CD4-positive, alpha-beta T cell treated with Interleukin-15 for 1 hour (primary cell): Measurements from ENCODE around the gene MIXL1.
"Not testable (repeated sequence)": the region's sequence is repeated elsewhere in the genome, so short reads cannot be mapped to it uniquely, and the experiment has no call there.

Experiments used
- DNase-seq: peaks from one replicate; pipeline ENCODE4 v3.0.0-alpha.2; 2020

MIXL1 gene

DNA sequence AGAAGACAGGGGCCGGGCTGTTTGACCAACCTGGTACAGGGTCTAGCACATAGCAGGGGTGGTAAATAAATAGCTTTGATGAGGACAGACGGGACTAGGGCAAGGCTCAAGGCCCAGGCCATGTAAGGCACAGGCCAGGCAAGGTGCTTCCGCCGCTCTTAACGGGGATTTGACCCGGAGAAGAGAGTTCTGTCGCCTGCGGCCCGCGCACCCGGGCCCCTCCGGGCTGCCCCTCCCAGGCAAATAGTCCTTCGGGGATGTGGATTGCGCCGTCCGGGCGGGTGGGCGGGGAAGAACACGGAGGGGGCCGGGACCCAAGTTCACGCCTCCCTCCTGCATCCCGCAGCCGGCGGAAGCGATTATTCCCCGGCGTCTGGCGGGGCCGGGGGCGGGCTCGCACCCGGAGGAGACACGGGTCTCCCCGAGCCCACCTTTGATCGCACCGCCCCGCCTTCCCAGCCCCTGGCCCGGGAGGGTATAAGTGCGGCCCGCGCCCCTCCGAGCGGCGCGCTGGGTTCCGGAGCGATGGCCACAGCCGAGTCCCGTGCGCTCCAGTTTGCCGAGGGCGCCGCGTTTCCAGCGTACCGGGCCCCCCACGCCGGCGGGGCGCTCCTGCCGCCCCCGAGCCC is at the start of gene MIXL1:
MIXL1 (plus strand) TSS at position 508 of the 629 bp plus-strand sequence; CDS start at position 526, 18 bp downstream.
- DNase-seq, result no peak

- no peak for DNase-seq
Measured at GRCh38 chr1:226176870-226177269, 46.6 kb upstream of the MIXL1 start.

DNA sequence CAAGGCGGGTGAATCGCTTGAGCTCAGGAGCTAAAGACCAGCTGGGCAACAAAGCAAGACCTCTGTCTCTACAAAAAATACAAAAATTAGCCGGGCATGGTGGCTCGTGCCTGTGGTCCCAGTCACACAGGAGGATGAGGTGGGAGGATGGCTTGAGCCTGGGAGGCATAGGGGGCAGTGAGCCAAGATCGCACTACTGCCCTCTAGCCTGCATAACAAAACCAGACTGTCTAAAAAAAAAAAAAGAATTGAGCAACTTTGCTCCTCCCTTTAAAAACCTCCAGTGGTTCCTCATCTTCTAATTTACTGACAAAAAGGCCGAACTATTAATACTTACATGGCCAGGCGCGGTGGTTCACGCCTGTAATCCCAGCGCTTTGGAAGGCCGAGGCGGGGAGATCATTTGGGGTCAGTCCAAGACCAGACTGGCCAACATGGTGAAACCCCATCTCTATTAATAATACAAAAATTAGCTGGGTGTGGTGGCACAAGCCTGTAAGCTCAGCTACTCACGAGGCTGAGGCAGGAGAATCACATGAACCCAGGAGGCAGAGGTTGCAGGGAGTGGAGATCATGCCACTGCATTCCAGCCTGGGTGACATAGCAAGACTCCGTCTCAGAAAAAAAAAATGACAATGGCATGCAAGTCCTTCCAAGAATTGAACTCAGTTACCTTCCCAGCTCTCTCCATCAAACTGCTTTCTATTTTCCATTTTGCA is 41.3 kb upstream of the MIXL1 start:
- peak; percentile 23 for DNase-seq

GRCh38 chr1:226185141-226186036 is 38.1 kb upstream of the MIXL1 start:
- DNase-seq, result no peak

- DNase-seq, result peak; percentile 87
Measured at GRCh38 chr1:226186124-226187018, 37.1 kb upstream of the MIXL1 start, which contains the start of gene ACBD3. ACBD3 (minus strand) TSS chr1:226186741; CDS start chr1:226186675, 66 bp downstream.

GRCh38 chr1:226187019-226187322 is 36.5 kb upstream of the MIXL1 start:
- DNase-seq, result no peak

DNA sequence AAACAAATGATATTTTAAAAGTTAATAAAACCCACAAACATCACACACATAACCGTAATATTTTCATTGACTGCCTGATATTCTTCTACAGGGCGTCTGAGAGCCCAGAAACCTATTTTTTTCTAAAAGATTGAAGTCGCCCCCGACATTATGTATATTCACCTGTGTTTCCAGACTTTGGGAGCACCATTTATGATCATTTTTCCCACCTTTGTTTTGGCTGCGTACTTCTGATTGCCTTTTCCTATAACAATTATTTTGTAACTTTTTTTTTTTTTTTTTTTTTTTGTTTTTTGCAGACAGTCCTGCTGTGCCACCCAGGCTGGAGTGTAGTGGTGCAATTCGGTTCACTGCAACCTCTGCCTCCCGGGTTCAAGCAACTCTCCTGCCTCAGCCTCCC is 36.1 kb upstream of the MIXL1 start:
- no peak for DNase-seq

GRCh38 chr1:226195144-226195543 is 28.3 kb upstream of the MIXL1 start:
- DNase-seq, result no peak

DNA sequence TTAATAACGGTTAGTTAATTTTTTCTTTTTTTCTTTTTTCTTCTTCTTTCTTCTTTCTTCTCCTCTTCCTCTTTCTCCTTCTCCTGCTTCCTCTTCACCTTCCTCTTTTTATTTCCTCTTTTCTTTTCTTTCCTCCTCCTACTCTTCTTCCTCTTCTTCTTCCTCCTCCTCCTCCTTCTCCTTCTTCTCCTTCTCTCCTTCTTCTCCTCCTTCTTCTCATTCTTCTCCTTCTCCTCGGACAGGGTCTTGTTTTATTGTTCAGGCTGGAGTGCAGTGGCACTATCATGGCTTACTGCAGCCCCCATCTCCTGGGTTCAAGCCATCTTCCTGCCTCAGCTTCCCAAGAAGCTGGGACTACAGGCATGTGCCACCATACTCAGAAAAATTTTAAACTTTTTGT is 23.5 kb upstream of the MIXL1 start:
- DNase-seq, result no peak

- no peak for DNase-seq
Measured at GRCh38 chr1:226201029-226201593, 22.4 kb upstream of the MIXL1 start.

- DNase-seq, result no peak
Measured at GRCh38 chr1:226202246-226202645, 21.2 kb upstream of the MIXL1 start.

DNA sequence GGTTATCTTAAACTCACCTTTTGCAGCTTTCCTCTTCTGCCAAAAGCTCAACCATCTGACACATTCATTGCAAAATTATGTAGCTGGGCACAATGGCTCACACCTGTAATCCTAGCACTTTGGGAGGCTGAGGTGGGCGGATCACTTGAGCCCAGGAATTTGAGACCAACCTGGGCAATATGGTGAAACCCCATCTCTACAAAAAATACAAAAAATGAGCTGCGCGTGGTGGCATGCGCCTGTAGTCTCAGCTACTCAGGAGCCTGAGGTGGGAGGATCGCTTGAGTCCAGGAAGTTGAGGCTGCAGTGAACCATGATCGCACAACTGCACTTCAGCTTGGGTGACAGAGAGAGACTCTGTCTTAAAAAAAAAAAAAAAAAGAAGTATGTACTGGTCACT is 20.8 kb upstream of the MIXL1 start:
- DNase-seq, result not testable (repeated sequence)

DNA sequence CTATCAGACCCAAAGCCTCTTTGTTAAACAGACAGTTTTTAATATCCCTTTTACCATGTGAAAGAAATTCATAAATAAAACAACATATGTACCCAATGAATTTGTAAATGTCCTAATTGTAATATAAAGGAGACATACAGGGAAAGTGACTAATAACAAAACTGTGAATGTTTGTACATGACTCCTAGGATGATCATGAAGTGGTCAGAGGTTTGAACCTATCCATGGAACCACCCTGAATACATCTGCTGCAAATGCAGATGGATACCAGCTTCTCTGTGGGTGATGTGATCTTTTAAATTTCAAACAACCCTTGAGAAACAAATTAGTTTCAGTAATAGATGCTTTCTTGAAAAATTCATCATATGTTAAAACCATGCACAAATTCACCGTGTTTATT is 20.2 kb upstream of the MIXL1 start:
- no peak for DNase-seq

DNA sequence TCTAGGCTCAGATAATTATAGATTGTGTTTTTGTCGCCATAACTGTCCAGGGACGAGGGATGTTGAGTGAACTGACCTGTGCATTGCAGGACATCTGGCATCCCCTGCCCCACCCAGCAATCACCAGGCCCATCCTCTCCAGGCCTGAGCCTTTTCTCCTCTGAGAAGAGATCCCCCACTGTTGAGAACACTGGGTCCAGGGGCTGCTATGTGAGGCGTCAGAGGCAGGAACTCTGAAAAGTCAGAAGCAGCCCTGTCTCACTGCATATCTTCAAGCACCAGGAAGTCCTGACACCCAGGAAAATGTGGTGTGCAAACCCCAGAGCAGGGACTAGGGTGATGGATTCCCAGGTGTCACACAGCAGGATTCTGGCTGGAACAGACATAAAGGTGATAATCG is 19.8 kb upstream of the MIXL1 start:
- no peak for DNase-seq

- no peak for DNase-seq
Measured at GRCh38 chr1:226204198-226204597, 19.3 kb upstream of the MIXL1 start.

- DNase-seq, result no peak
Measured at GRCh38 chr1:226207048-226207447, 16.4 kb upstream of the MIXL1 start.

- DNase-seq, result no peak
Measured at GRCh38 chr1:226209307-226210059, 14.0 kb upstream of the MIXL1 start.

GRCh38 chr1:226210571-226211176 is 12.8 kb upstream of the MIXL1 start:
- DNase-seq, result no peak

DNA sequence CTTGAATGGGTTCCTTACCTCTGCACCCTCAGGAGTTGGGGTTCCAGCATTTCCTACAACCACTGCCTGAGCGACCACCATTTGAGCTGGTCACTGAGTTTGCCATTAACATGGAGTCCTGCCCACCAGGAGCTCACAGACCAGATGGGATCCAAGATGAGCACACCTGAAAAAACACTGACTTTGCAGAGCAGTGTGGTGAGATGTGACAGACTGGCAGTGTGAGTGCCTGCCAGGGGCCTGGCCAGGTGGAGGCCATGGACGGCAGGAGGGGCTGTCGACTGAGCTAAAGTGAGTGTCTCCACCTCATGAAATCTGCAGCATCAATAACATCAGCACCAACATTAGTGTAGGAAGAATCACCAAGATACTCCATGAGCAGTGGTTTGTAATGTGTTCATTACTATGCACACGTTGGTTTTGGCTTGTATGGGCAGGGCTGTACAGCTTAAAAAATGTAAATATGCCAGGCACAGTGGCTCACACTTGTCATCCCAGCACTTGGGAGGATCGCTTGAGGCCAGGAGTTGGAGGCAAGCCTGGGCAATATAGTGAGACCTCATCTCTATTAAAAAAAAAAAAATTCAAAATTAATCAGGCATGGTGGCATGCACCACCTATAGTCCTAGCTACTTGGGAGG is 12.2 kb upstream of the MIXL1 start:
- no peak for DNase-seq

GRCh38 chr1:226212545-226212944 is 10.9 kb upstream of the MIXL1 start:
- DNase-seq, result no peak

- DNase-seq, result no peak
Measured at GRCh38 chr1:226215239-226215638, 8.2 kb upstream of the MIXL1 start.
